Suprapubic skin (tissue), 4 donors: Measurements from ENCODE around the gene DNLZ. TPM values are rescaled to one million over a fixed set of nuclear protein-coding genes. Genes with fewer than 3 reads are reported as not detected.

Source experiments
- DNase-seq, 2 donors: peaks; one replicate each; pipeline ENCODE4 v3.0.0-alpha.2; 2019; ENCODE audit warnings: low spot score in 2 of 2
- H3K27ac ChIP-seq: fragments of 200-600 bp; sonication (generic); one replicate; pipeline ENCODE4 v1.5.1; 2019
- H3K27me3 ChIP-seq: fragments of 200-600 bp; sonication (generic); one replicate; pipeline ENCODE4 v1.5.1; 2019
- H3K36me3 ChIP-seq: fragments of 200-600 bp; sonication (generic); one replicate; pipeline ENCODE4 v1.5.1; 2019
- H3K4me1 ChIP-seq: fragments of 200-600 bp; sonication (generic); one replicate; pipeline ENCODE4 v1.5.1; 2019
- H3K4me3 ChIP-seq: fragments of 200-600 bp; sonication (generic); one replicate; pipeline ENCODE4 v1.5.1; 2019; ENCODE audit warnings: mild to moderate bottlenecking
- H3K9me3 ChIP-seq: fragments of 200-600 bp; sonication (generic); one replicate; pipeline ENCODE4 v1.5.1; 2019
- CTCF ChIP-seq, 2 donors: fragments of 200-600 bp in 1 of 2; fragments of 450-650 bp in 1 of 2; sonication (generic) in 1 of 2; IDR thresholded peaks; one replicate each; pipeline ENCODE4 v1.5.1; 2016 to 2019; ENCODE audit warnings: antibody characterized with exemption in 2 of 2, mild to moderate bottlenecking in 1 of 2, moderate library complexity in 1 of 2
- EP300 ChIP-seq: sonication (generic); formaldehyde crosslinking; IDR thresholded peaks from one replicate; pipeline ENCODE4 v1.6.1; 2017; ENCODE audit warnings: antibody characterized with exemption
- POLR2A ChIP-seq, 2 donors: fragments of 450-650 bp; IDR thresholded peaks; one replicate each; pipeline ENCODE4 v1.6.1; 2017; ENCODE audit warnings: antibody characterized with exemption in 2 of 2, mild to moderate bottlenecking in 2 of 2, moderate library complexity in 2 of 2
- POLR2AphosphoS5 ChIP-seq, 3 donors: sonication (generic); formaldehyde crosslinking; IDR thresholded peaks; one replicate each; pipeline ENCODE4 v1.6.1; 2017; ENCODE audit warnings: antibody characterized with exemption in 3 of 3
- WGBS: methylation state at CpG from one replicate; pipeline ENCODE4 v1.1.5; 2018; 5-methylcytosine and 5-hydroxymethylcytosine counted together
- total RNA-seq, 4 donors: library from RNA; depleted of rRNA; stranded (reverse); fragments of >200 nt; gene quantifications; one replicate each; pipeline ENCODE4 v1.1.0, GENCODE V29; 2016

Gene DNLZ
- total RNA-seq, 4 donors from 2014 or later: 11.3 to 46.4 (median 37.9) TPM

- peaks cover 48% of the 10 kb centered on the region for H3K4me1 ChIP-seq
- no peaks in the 10 kb centered on the region for H3K9me3 ChIP-seq
- WGBS: 64% methylated on average over 18 of the region's 21 CpGs
- DNase-seq: no peak
- no peak overlapping the region for H3K27ac ChIP-seq
- no peak for TF ChIP-seq EP300
- TF ChIP-seq POLR2A (IDR thresholded peaks at IDR 0.05): no peak
- TF ChIP-seq CTCF (IDR thresholded peaks at IDR 0.05): no peak
- no peak for TF ChIP-seq POLR2AphosphoS5 (IDR thresholded peaks at IDR 0.05)
- no peaks in the 10 kb centered on the region for H3K27me3 ChIP-seq
- peak overlapping the region; percentile 21 for H3K4me3 ChIP-seq
- H3K36me3 ChIP-seq: peaks cover 9% of the 10 kb centered on the region
These were observed 18.8 kb downstream of the DNLZ start for GRCh38 chr9:136344544-136345280.

- WGBS: 97% methylated on average over 22 of the region's 24 CpGs
- H3K27ac ChIP-seq: no peak overlapping the region
- no peak for DNase-seq
These were observed 19.7 kb downstream of the DNLZ start for GRCh38 chr9:136343884-136344269.

GRCh38 chr9:136343121-136343883 is 20.2 kb downstream of the DNLZ start:
- H3K4me3 ChIP-seq: peak overlapping the region; percentile 52
- peaks cover 48% of the 10 kb centered on the region for H3K4me1 ChIP-seq
- DNase-seq: no peak
- TF ChIP-seq CTCF (IDR thresholded peaks at IDR 0.05) (no peak), POLR2A (IDR thresholded peaks at IDR 0.05) (no peak), POLR2AphosphoS5 (IDR thresholded peaks at IDR 0.05) (no peak), EP300 (no peak)
- peaks cover 9% of the 10 kb centered on the region for H3K36me3 ChIP-seq
- H3K27ac ChIP-seq: no peak overlapping the region
- H3K9me3 ChIP-seq: no peaks in the 10 kb centered on the region
- no peaks in the 10 kb centered on the region for H3K27me3 ChIP-seq
- 71% methylated on average over 9 of the region's 23 CpGs for WGBS

More at GRCh38 chr9:136343884-136344269, 19.7 kb downstream of the DNLZ start:
- TF ChIP-seq POLR2A (IDR thresholded peaks at IDR 0.05) (no peak), EP300 (no peak), POLR2AphosphoS5 (IDR thresholded peaks at IDR 0.05) (no peak), CTCF (IDR thresholded peaks at IDR 0.05) (no peak)
- H3K4me3 ChIP-seq: no peak overlapping the region
- peaks cover 48% of the 10 kb centered on the region for H3K4me1 ChIP-seq
- peaks cover 5% of the 10 kb centered on the region for H3K36me3 ChIP-seq
- H3K9me3 ChIP-seq: no peaks in the 10 kb centered on the region
- H3K27me3 ChIP-seq: no peaks in the 10 kb centered on the region

- H3K4me1 ChIP-seq: peaks cover 48% of the 10 kb centered on the region
- H3K27ac ChIP-seq: peak overlapping the region; percentile 51
- 0% methylated on average over 4 of the region's 60 CpGs for WGBS
- TF ChIP-seq EP300 (no peak), CTCF (IDR thresholded peaks at IDR 0.05) (no peak), POLR2AphosphoS5 (IDR thresholded peaks at IDR 0.05) (no peak)
- DNase-seq: no peak
- H3K4me3 ChIP-seq: peak overlapping the region; percentile 52
- peaks cover 18% of the 10 kb centered on the region for H3K36me3 ChIP-seq
- H3K9me3 ChIP-seq: no peaks in the 10 kb centered on the region
- H3K27me3 ChIP-seq: no peaks in the 10 kb centered on the region
These were observed 21.1 kb downstream of the DNLZ start for GRCh38 chr9:136342181-136343120.
